Measurements from ENCODE around the gene SERTAD3. TPM values are rescaled to one million over a fixed set of nuclear protein-coding genes. Genes with fewer than 3 reads are reported as not detected.
"Not testable (repeated sequence)": the region's sequence is repeated elsewhere in the genome, so short reads cannot be mapped to it uniquely, and the experiment has no call there.

The SERTAD3 gene
- total RNA-seq, 5 donors from 2014 or later (not counting 1 experiment from before 2014, with no cell fraction given), result 17.4 to 26.7 (median 24.7) TPM

DNA sequence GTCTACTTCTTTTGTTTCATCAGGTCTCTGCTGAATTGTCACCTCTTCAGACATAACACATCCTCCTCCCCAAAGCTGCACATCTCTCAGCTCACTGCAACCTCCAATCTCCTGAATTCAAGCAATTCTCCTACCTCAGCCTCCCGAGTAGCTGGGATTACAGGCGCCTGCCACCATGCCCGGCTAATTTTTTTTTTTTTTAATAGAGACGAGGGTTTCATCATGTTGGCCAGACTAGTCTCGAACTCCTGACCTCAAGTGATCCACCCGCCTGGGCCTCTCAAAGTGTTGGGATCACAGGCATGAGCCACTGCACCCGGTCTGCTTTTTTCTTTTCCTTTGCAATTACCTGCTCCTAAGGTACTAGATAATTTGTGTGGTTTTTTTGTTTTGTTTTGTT is 11.4 kb downstream of the SERTAD3 start:
- H3K27ac ChIP-seq (ENCODE audit: low read length); POLR2A ChIA-PET; H3K27me3 ChIP-seq (replicated peaks in 1 of 2; ENCODE audit: control insufficient read depth in 2 of 2, extremely low read depth in 1 of 2, insufficient read depth in 2 of 2, low read length in 1 of 2); H3K36me3 Mint-ChIP-seq; H3K9me3 ChIP-seq; ATAC-seq (replicated peaks in 1 of 4); DNase-seq; H3K4me3 ChIP-seq (ENCODE audit: control insufficient read depth in 1 of 2, extremely low read depth in 1 of 2, low read length in 1 of 2); H3K27me3 Mint-ChIP-seq; H3K9me3 Mint-ChIP-seq; H3K36me3 ChIP-seq (ENCODE audit: control insufficient read depth in 2 of 2, extremely low read depth in 1 of 2, insufficient read depth in 1 of 2, low read length in 1 of 2): not testable (repeated sequence)
- Mint-ChIP-seq H3K4me1 (peaks cover 7 to 21% (median 15%) of the 10 kb centered on the region in 3 donors), H3K27ac (peak overlapping the region; percentile 97 to 99), H3K4me3 (peak overlapping the region; percentile 87 to 95 (median 89))
- 100% methylated on average over 1 of the region's 7 CpGs for WGBS (ENCODE audit: insufficient coverage)
- H3K4me1 ChIP-seq (ENCODE audit: control insufficient read depth in 1 of 2, extremely low read depth in 1 of 2, insufficient read depth in 2 of 2, low read length in 2 of 2), result peaks cover 3 to 13% of the 10 kb centered on the region in 2 experiments
- CTCF ChIA-PET, result interaction anchor here in 1 of 2 donors (0.7 kb wide), 1 partner anchor 12 kb away, joined by 4 read pairs; no protein-coding TSS in a partner anchor

DNA sequence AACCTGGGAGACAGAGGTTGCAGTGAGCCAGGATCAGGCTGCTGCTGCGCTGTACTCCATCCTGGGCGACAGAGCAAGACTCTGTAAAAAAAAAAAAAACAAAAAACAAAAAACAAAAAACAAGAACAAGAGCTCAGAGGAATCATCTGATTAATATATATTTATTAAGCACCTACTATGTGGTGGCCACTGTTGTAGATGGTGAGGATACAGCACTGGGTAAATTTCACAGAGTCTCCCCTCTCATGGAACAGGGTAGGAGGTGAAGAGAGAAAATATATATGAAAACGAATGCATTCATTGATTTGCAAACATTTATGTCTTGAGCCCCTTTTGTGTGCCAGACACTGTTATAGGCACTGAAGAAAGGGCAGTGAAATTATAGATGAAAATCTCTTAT is 12.4 kb downstream of the SERTAD3 start:
- H3K27ac ChIP-seq (ENCODE audit: low read length), result no peak overlapping the region
- H3K4me3 ChIP-seq (ENCODE audit: control insufficient read depth in 1 of 2, extremely low read depth in 1 of 2, low read length in 1 of 2), result no peak overlapping the region
- ChIA-PET POLR2A (no interaction called here), CTCF (no interaction called here)
- no peaks in the 10 kb centered on the region for H3K27me3 Mint-ChIP-seq
- H3K9me3 ChIP-seq, result no peaks in the 10 kb centered on the region
- H3K27me3 ChIP-seq (replicated peaks in 1 of 2; ENCODE audit: control insufficient read depth in 2 of 2, extremely low read depth in 1 of 2, insufficient read depth in 2 of 2, low read length in 1 of 2), result peaks cover 0 to 4% of the 10 kb centered on the region in 2 experiments
- H3K4me3 Mint-ChIP-seq, result peak overlapping the region in 2 of 3 donors; percentile 24 to 30
- H3K4me1 Mint-ChIP-seq, result peaks cover 7 to 23% (median 15%) of the 10 kb centered on the region in 3 donors
- peaks cover 3 to 13% of the 10 kb centered on the region in 2 experiments for H3K4me1 ChIP-seq (ENCODE audit: control insufficient read depth in 1 of 2, extremely low read depth in 1 of 2, insufficient read depth in 2 of 2, low read length in 2 of 2)
- ATAC-seq (replicated peaks in 1 of 4) (no peak), DNase-seq (no peak)
- no peaks in the 10 kb centered on the region for H3K36me3 ChIP-seq (ENCODE audit: control insufficient read depth in 2 of 2, extremely low read depth in 1 of 2, insufficient read depth in 1 of 2, low read length in 1 of 2)
- no peaks in the 10 kb centered on the region for H3K36me3 Mint-ChIP-seq
- no CpG with 5 or more reads among the region's 3 CpGs for whole genome bisulfite sequencing (ENCODE audit: insufficient coverage)
- H3K27ac Mint-ChIP-seq, result peak overlapping the region in 1 of 2 donors; percentile 11
- H3K9me3 Mint-ChIP-seq, result no peaks in the 10 kb centered on the region

DNA sequence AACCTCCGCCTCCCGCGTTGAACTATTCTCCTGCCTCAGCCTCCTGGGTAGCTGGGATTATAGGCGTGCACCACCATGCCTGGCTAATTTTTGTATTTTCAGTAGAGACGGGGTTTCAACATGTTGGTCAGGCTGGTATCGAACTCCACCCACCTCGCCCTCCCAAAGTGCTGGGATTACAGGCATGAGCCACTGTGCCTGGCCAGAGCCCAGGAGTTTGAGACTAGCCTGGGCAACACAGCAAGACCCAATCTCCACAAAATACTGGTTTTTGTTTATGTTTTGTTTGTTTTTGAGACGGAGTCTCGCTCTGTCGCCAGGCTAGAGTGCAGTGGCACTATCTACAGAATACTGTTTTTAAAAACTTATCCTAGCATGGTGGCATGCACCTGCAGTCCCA is 13.9 kb downstream of the SERTAD3 start:
- H3K27me3 ChIP-seq (replicated peaks in 1 of 2; ENCODE audit: control insufficient read depth in 2 of 2, extremely low read depth in 1 of 2, insufficient read depth in 2 of 2, low read length in 1 of 2); ATAC-seq (replicated peaks in 1 of 4); H3K9me3 Mint-ChIP-seq; DNase-seq; H3K36me3 ChIP-seq (ENCODE audit: control insufficient read depth in 2 of 2, extremely low read depth in 1 of 2, insufficient read depth in 1 of 2, low read length in 1 of 2); H3K36me3 Mint-ChIP-seq; POLR2A ChIA-PET; H3K9me3 ChIP-seq; H3K27ac ChIP-seq (ENCODE audit: low read length); H3K27ac Mint-ChIP-seq; H3K4me3 ChIP-seq (ENCODE audit: control insufficient read depth in 1 of 2, extremely low read depth in 1 of 2, low read length in 1 of 2); H3K4me3 Mint-ChIP-seq; H3K27me3 Mint-ChIP-seq: not testable (repeated sequence)
- H3K4me1 Mint-ChIP-seq, result peaks cover 11 to 26% (median 17%) of the 10 kb centered on the region in 3 donors
- peaks cover 7 to 20% of the 10 kb centered on the region in 2 experiments for H3K4me1 ChIP-seq (ENCODE audit: control insufficient read depth in 1 of 2, extremely low read depth in 1 of 2, insufficient read depth in 2 of 2, low read length in 2 of 2)
- CTCF ChIA-PET, result interaction anchor here in 1 of 2 donors (0.5 to 1.0 kb wide), 3 partner anchors 9 to 828 kb away, joined by 3 read pairs; no protein-coding TSS in a partner anchor
- WGBS (ENCODE audit: insufficient coverage), result 94% methylated on average over 5 of the region's 10 CpGs

DNA sequence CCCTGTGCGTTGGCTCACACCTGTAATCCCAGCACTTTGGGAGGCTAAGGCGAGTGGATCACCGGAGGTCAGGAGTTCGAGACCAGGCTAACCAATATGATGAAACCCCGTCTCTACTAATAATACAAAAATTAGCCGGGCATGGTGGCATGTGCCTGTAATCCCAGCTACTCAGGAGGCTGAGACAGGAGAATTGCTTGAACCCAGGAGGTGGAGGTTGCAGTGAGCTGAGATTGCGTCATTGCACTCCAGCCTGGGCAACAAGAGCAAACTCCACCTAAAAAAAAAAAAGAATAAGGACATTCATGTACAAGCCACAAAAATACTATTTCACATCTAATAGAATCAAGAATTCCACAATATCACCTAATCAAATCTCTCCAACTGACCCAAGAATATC is 15.9 kb downstream of the SERTAD3 start:
- H3K36me3 Mint-ChIP-seq; H3K4me3 ChIP-seq (ENCODE audit: control insufficient read depth in 1 of 2, extremely low read depth in 1 of 2, low read length in 1 of 2); H3K9me3 Mint-ChIP-seq; H3K27ac Mint-ChIP-seq; ATAC-seq (replicated peaks in 1 of 4); H3K27ac ChIP-seq (ENCODE audit: low read length); H3K36me3 ChIP-seq (ENCODE audit: control insufficient read depth in 2 of 2, extremely low read depth in 1 of 2, insufficient read depth in 1 of 2, low read length in 1 of 2); H3K4me3 Mint-ChIP-seq; H3K9me3 ChIP-seq; H3K27me3 ChIP-seq (replicated peaks in 1 of 2; ENCODE audit: control insufficient read depth in 2 of 2, extremely low read depth in 1 of 2, insufficient read depth in 2 of 2, low read length in 1 of 2); POLR2A ChIA-PET; H3K27me3 Mint-ChIP-seq; DNase-seq: not testable (repeated sequence)
- CTCF ChIA-PET, result interaction anchor here in 1 of 2 donors (0.7 to 1.5 kb wide), 2 partner anchors 15 to 121 kb away, joined by 3 to 4 read pairs; no protein-coding TSS in a partner anchor
- H3K4me1 Mint-ChIP-seq, result peaks cover 17 to 27% (median 22%) of the 10 kb centered on the region in 3 donors
- H3K4me1 ChIP-seq (ENCODE audit: control insufficient read depth in 1 of 2, extremely low read depth in 1 of 2, insufficient read depth in 2 of 2, low read length in 2 of 2), result peaks cover 10 to 23% of the 10 kb centered on the region in 2 experiments
- WGBS (ENCODE audit: insufficient coverage), result no CpG with 5 or more reads among the region's 7 CpGs

DNA sequence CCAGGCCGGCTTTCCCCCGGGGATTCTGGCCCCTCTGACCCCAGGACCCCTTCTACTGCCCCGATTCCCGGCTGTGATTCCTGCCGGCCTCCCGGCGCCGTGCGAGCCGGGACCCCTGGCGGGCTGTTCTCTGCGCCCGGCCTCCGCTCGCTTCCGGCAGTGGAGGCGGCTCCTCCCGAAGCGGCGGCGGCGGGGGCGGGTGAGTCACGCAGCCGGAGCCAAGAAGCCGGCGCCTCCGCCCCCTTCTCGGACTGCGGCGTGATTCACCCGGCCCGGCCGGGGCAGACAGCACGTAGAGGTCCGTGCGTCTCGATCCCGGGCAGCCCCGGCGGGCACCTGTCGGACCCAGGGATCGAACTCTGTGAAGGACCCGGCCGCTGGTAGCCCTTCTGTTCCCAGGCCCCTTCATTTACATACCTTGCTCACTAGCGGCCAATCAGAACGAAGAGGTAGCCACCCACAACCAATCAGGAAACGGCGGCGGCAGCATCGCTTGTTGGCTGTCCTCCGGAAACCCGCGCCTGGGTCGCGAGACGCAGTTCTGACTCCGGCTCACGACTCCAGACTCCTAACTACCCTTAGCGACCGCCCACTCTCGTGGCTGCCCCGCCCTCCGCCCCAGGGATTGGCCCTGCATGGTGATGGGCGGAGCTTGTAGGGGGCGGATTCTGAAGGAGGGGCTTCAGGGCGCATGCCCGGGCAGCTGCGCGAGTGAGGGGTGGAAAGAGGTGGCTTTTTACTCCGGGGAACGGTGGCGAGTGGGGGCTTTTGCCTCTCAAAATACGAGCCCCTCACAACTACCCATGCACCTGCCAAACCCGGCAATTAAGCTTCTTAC is 18.5 kb downstream of the SERTAD3 start, which contains the start of gene SERTAD1:
Gene SERTAD1, minus strand, starts transcription at position 543 of the 838 bp plus-strand sequence. CDS start 2,446 bp downstream, outside the sequence.
- Histone ChIP-seq H3K27ac (ENCODE audit: low read length) (peak within 1 kb of the TSS; percentile 89), H3K4me3 (ENCODE audit: control insufficient read depth in 1 of 2, extremely low read depth in 1 of 2, low read length in 1 of 2) (peak within 1 kb of the TSS; percentile 90 to 99), H3K4me1 (ENCODE audit: control insufficient read depth in 1 of 2, extremely low read depth in 1 of 2, insufficient read depth in 2 of 2, low read length in 2 of 2) (peaks cover 12 to 39% of the 10 kb centered on the region in 2 experiments), H3K36me3 (ENCODE audit: control insufficient read depth in 2 of 2, extremely low read depth in 1 of 2, insufficient read depth in 1 of 2, low read length in 1 of 2) (peaks cover 0 to 7% of the 10 kb centered on the region in 2 donors), H3K9me3 (no peaks in the 10 kb centered on the region), H3K27me3 (replicated peaks in 1 of 2; ENCODE audit: control insufficient read depth in 2 of 2, extremely low read depth in 1 of 2, insufficient read depth in 2 of 2, low read length in 1 of 2) (no peaks in the 10 kb centered on the region)
- H3K36me3 Mint-ChIP-seq, result peaks cover 5% of the 10 kb centered on the region
- POLR2A ChIA-PET, result interaction anchor here (0.5 to 1.8 kb wide), 5 partner anchors 11 to 838 kb away, joined by 3 to 10 read pairs (median 3); partner anchors contain the start of genes BLVRB (in 1 of the 2), HNRNPUL1 (in 1 of the 2) and SERTAD3 (in 1 of the 2)
- H3K27me3 Mint-ChIP-seq, result no peaks in the 10 kb centered on the region
- no peaks in the 10 kb centered on the region for H3K9me3 Mint-ChIP-seq
- peaks cover 26 to 32% (median 32%) of the 10 kb centered on the region in 3 donors for H3K4me1 Mint-ChIP-seq
- H3K4me3 Mint-ChIP-seq, result peak within 1 kb of the TSS; percentile 85 to 98 (median 94)
- H3K27ac Mint-ChIP-seq, result peak within 1 kb of the TSS; percentile 97 to 99
- WGBS (ENCODE audit: insufficient coverage), result under 1% methylated on average over 54 of the region's 75 CpGs
- ATAC-seq (replicated peaks in 1 of 4), result peak; percentile 82 to 92 (median 88)
- CTCF ChIA-PET, result interaction anchor here (0.6 to 1.7 kb wide), 5 partner anchors 17 to 177 kb away, joined by 3 to 18 read pairs (median 4); partner anchors contain the start of gene BLVRB (in 1 of the 2)
- peak; percentile 99 to 100 (median 100) for DNase-seq

Data from T-cell (primary cell).